Thoracic aorta (tissue), 2 donors: Measurements from ENCODE around the gene ABCD3. TPM values are rescaled to one million over a fixed set of nuclear protein-coding genes. Genes with fewer than 3 reads are reported as not detected.

Source experiments
- ATAC-seq: fragments of 150-250 bp; one replicate; pipeline ENCODE4 v1.8.0; 2017; ENCODE audit warnings: low read depth; ENCODE audit not compliant: insufficient number of reproducible peaks, low FRiP score
- DNase-seq: peaks from one replicate; pipeline ENCODE4 v3.0.0-alpha.2; 2020; ENCODE audit warnings: low spot score
- H3K27ac ChIP-seq, 2 donors: fragments of 200-600 bp; sonication (generic); 1 replicate in 1 of 2; 2 replicates in 1 of 2; pipeline ENCODE4 v1.5.1; 2016; ENCODE audit warnings: mild to moderate bottlenecking in 2 of 2, moderate library complexity in 2 of 2
- H3K27me3 ChIP-seq: fragments of 200-600 bp; sonication (generic); replicated peaks from 2 replicates; pipeline ENCODE4 v1.6.0; 2016; ENCODE audit warnings: mild to moderate bottlenecking; ENCODE audit not compliant: insufficient read depth
- H3K36me3 ChIP-seq: fragments of 200-600 bp; sonication (generic); one replicate; pipeline ENCODE4 v1.5.1; 2016
- H3K4me1 ChIP-seq, 2 donors: fragments of 200-600 bp; sonication (generic); 1 replicate in 1 of 2; 2 replicates in 1 of 2; pipeline versions ENCODE4 v1.5.1 to v1.6.0; 2016; ENCODE audit warnings: low read depth in 2 of 2, mild to moderate bottlenecking in 1 of 2; ENCODE audit not compliant: control insufficient read depth in 1 of 2
- H3K4me3 ChIP-seq: fragments of 200-600 bp; sonication (generic); 2 replicates; pipeline ENCODE4 v1.5.1; 2016; ENCODE audit warnings: mild to moderate bottlenecking
- H3K9me3 ChIP-seq: fragments of 200-600 bp; sonication (generic); 2 replicates; pipeline ENCODE4 v1.5.1; 2016
- CTCF ChIP-seq: fragments of 200-600 bp; sonication (generic); IDR thresholded peaks from one replicate; pipeline ENCODE4 v1.5.1; 2019; ENCODE audit warnings: antibody characterized with exemption
- total RNA-seq, 2 donors: library from RNA; depleted of rRNA; stranded (reverse); fragments of >200 nt; gene quantifications; one replicate each; pipeline versions ENCODE4 v1.1.0 to v1.2.3, GENCODE V29; 2016

The ABCD3 gene
- total RNA-seq, 2 donors from 2014 or later = 14.0 to 31.7 TPM

- Histone ChIP-seq H3K9me3 (no peaks in the 10 kb centered on the region), H3K27me3 (no peaks in the 10 kb centered on the region), H3K4me1 (peaks cover 0 to 5% of the 10 kb centered on the region in 2 donors), H3K36me3 (no peaks in the 10 kb centered on the region), H3K4me3 (no peak overlapping the region), H3K27ac (no peak overlapping the region)
- no peak for TF ChIP-seq CTCF
- DNase-seq = no peak
- no peak for ATAC-seq
These were observed 17.0 kb upstream of the ABCD3 start for GRCh38 chr1:94401206-94401605.

GRCh38 chr1:94406446-94406845, 11.7 kb upstream of the ABCD3 start:
- ATAC-seq (no peak), DNase-seq (no peak)
- Histone ChIP-seq H3K36me3 (no peaks in the 10 kb centered on the region), H3K4me1 (peaks cover 0 to under 1% of the 10 kb centered on the region in 2 donors), H3K27ac (no peak overlapping the region), H3K27me3 (no peaks in the 10 kb centered on the region), H3K9me3 (no peaks in the 10 kb centered on the region), H3K4me3 (no peak overlapping the region)
- TF ChIP-seq CTCF = no peak

DNA sequence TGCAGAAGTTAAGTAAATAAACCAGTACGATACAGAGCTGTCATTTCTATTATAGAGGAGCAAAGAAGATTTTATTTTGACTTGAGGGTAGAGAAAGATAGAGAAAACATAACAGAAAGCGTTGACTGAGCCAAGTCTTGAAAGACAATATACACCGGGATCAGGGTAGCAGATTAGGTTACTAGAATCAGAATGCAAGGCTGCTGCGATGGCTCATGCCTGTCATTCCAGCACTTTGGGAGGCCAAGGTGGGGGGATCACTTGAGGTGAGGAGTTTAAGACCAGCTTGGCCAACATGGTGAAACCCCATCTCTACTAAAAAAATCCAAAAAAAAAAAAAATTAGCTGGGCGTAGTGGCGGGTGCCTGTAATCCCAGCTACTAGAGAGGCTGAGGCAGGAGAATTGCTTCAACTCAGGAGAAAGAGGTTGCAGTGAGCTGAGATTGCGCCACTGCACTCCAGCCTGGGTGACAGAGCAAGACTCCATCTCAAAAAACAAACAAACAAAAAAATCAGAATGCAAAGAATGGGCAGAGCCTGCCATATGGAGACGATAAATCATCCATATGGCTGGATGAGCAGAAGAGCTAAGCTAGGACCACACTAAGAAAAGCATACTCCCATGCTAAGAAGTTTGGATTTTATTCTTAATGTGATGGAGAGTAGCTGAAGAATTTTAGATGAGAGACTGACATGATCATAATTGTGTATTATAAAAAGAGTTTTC, 9.9 kb upstream of the ABCD3 start:
- Histone ChIP-seq H3K9me3 (no peaks in the 10 kb centered on the region), H3K36me3 (no peaks in the 10 kb centered on the region), H3K4me1 (no peaks in the 10 kb centered on the region), H3K27ac (no peak overlapping the region), H3K27me3 (no peaks in the 10 kb centered on the region), H3K4me3 (no peak overlapping the region)
- ATAC-seq = no peak
- DNase-seq = no peak
- no peak for TF ChIP-seq CTCF

DNA sequence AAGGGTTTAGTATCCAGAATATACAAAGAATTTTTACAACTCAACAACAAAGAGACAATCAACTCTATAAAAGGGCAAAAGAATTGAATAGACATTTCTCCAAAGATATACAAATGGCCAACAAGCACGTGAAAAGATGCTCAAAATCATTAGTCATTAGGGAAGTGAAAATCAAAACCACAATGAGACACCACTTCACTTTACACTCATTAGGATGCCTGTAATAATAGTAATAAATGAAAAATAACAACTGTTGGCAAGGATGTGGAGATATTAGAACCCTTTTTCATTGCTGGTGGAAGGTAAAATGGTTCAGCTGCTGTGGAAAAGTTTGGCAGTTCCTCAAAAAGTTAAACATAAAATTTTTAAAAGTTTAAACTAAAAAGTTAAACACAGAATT, 7.0 kb upstream of the ABCD3 start:
- TF ChIP-seq CTCF = no peak
- ATAC-seq (no peak), DNase-seq (no peak)
- Histone ChIP-seq H3K27me3 (no peaks in the 10 kb centered on the region), H3K9me3 (no peaks in the 10 kb centered on the region), H3K4me3 (no peak overlapping the region), H3K36me3 (no peaks in the 10 kb centered on the region), H3K27ac (no peak overlapping the region), H3K4me1 (no peaks in the 10 kb centered on the region)

DNA sequence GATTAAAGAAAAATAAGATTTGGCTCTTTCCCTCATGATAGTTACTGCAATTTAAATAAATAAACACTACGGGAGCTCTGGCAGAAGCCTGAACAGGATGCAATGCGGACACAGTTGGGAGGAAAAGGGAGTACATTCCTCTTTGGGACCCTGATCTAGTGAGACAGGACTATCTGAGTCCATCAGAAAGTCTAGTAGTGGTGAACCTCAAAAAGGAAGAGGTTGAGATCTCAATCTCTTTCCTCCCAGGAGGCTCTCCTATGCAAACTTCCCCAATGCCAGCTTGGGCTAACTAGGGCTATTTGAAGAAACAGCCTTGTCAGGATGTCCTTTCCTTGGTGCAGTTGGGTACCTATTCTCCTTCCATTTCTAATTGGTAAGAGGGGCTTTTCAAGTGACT, 4.9 kb upstream of the ABCD3 start:
- H3K27ac ChIP-seq = no peak overlapping the region
- ATAC-seq = no peak

More for the DNA sequence above, 4.9 kb upstream of the ABCD3 start:
- DNase-seq = no peak
- H3K4me1 ChIP-seq = peaks cover 0 to 6% of the 10 kb centered on the region in 2 donors
- H3K9me3 ChIP-seq = no peaks in the 10 kb centered on the region
- H3K36me3 ChIP-seq = no peaks in the 10 kb centered on the region
- H3K4me3 ChIP-seq = no peak overlapping the region
- no peak for TF ChIP-seq CTCF
- H3K27me3 ChIP-seq = no peaks in the 10 kb centered on the region
